Liver (tissue), 9 donors: Measurements from ENCODE around the gene SYCP2. TPM values are rescaled to one million over a fixed set of nuclear protein-coding genes. Genes with fewer than 3 reads are reported as not detected.

ENCODE experiments used
- DNase-seq: peaks from one replicate; pipeline ENCODE4 v3.0.0-alpha.2; 2017; ENCODE audit warnings: low spot score
- H3K27ac ChIP-seq, 2 donors: one replicate each; pipeline ENCODE4 v1.7.0; 2013; ENCODE audit warnings: inconsistent platforms in 2 of 2, low read length in 2 of 2, control low read depth in 1 of 2, low read depth in 1 of 2, mild to moderate bottlenecking in 1 of 2
- H3K27me3 ChIP-seq, 4 donors: one replicate each; pipeline versions ENCODE4 v1.6.1 to v1.7.0; 2013; ENCODE audit warnings: low read length in 3 of 4, inconsistent platforms in 1 of 4, mild to moderate bottlenecking in 1 of 4, moderate library complexity in 1 of 4; ENCODE audit not compliant: control insufficient read depth in 4 of 4, insufficient read depth in 4 of 4
- H3K36me3 ChIP-seq, 4 donors: one replicate each; pipeline versions ENCODE4 v1.6.1 to v1.7.0; 2013; ENCODE audit warnings: low read length in 3 of 4, mild to moderate bottlenecking in 3 of 4, low read depth in 1 of 4, moderate library complexity in 1 of 4; ENCODE audit not compliant: control insufficient read depth in 4 of 4, insufficient read depth in 3 of 4
- H3K4me1 ChIP-seq, 4 donors: one replicate each; pipeline versions ENCODE4 v1.6.1 to v1.7.0; 2013; ENCODE audit warnings: low read length in 3 of 4, mild to moderate bottlenecking in 3 of 4, moderate library complexity in 1 of 4; ENCODE audit not compliant: control insufficient read depth in 4 of 4, insufficient read depth in 4 of 4
- H3K4me3 ChIP-seq, 3 donors: one replicate each; pipeline versions ENCODE4 v1.6.1 to v1.7.0; 2013; ENCODE audit warnings: low read length in 3 of 3, control low read depth in 1 of 3, low read depth in 1 of 3, mild to moderate bottlenecking in 1 of 3
- H3K9ac ChIP-seq, 2 donors: one replicate each; pipeline ENCODE4 v1.7.0; 2013; ENCODE audit warnings: low read length in 2 of 2, mild to moderate bottlenecking in 2 of 2, moderate library complexity in 2 of 2, control low read depth in 1 of 2, low read depth in 1 of 2
- H3K9me3 ChIP-seq, 4 donors: one replicate each; pipeline versions ENCODE4 v1.6.1 to v1.7.0; 2013; ENCODE audit warnings: low read length in 3 of 4; ENCODE audit not compliant: control insufficient read depth in 4 of 4
- ATF3 ChIP-seq: IDR thresholded peaks from 2 replicates; pipeline ENCODE4 v1.6.1; 2016; ENCODE audit warnings: antibody characterized with exemption
- CTCF ChIP-seq: fragments of 150-350 bp; IDR thresholded peaks from 2 replicates; pipeline ENCODE4 v1.5.1; 2017; ENCODE audit warnings: improper control_type of control experiment, low read depth, low read length; ENCODE audit not compliant: missing input control
- EGR1 ChIP-seq, 2 donors: IDR thresholded peaks; 2 replicates each; pipeline ENCODE4 v1.6.1; 2016 to 2018; ENCODE audit warnings: antibody characterized with exemption in 2 of 2, low read depth in 2 of 2
- FOXA1 ChIP-seq: IDR thresholded peaks from 2 replicates; pipeline ENCODE4 v1.6.1; 2016; ENCODE audit warnings: antibody characterized with exemption
- FOXA2 ChIP-seq: IDR thresholded peaks from 2 replicates; pipeline ENCODE4 v1.6.1; 2016; ENCODE audit warnings: antibody characterized with exemption
- GABPA ChIP-seq, 2 donors: IDR thresholded peaks in 1 of 2; conservative IDR thresholded peaks in 1 of 2; 2 replicates each; pipeline ENCODE4 v1.6.1; 2016; ENCODE audit warnings: antibody characterized with exemption in 2 of 2, mild to moderate bottlenecking in 1 of 2, moderate library complexity in 1 of 2
- HNF4A ChIP-seq, 2 donors: conservative IDR thresholded peaks; 2 replicates each; pipeline ENCODE4 v1.6.1; 2016; ENCODE audit warnings: antibody characterized with exemption in 2 of 2, mild to moderate bottlenecking in 2 of 2
- HNF4G ChIP-seq: IDR thresholded peaks from 2 replicates; pipeline ENCODE4 v1.6.1; 2016; ENCODE audit warnings: antibody characterized with exemption
- JUND ChIP-seq, 2 donors: IDR thresholded peaks; 2 replicates each; pipeline ENCODE4 v1.6.1; 2016; ENCODE audit warnings: antibody characterized with exemption in 2 of 2
- MAX ChIP-seq: IDR thresholded peaks from 2 replicates; pipeline ENCODE4 v1.6.1; 2016; ENCODE audit warnings: antibody characterized with exemption
- NR2F2 ChIP-seq: IDR thresholded peaks from 2 replicates; pipeline ENCODE4 v1.6.1; 2016; ENCODE audit warnings: antibody characterized with exemption
- RAD21 ChIP-seq, 2 donors: IDR thresholded peaks; 2 replicates each; pipeline ENCODE4 v1.6.1; 2016; ENCODE audit warnings: antibody characterized with exemption in 2 of 2, mild to moderate bottlenecking in 2 of 2
- REST ChIP-seq: IDR thresholded peaks from 2 replicates; pipeline ENCODE4 v1.6.1; 2016; ENCODE audit warnings: antibody characterized with exemption, mild to moderate bottlenecking
- RXRA ChIP-seq, 2 donors: IDR thresholded peaks; 2 replicates each; pipeline ENCODE4 v1.6.1; 2017 to 2018; ENCODE audit warnings: antibody characterized with exemption in 2 of 2, mild to moderate bottlenecking in 1 of 2
- SP1 ChIP-seq: IDR thresholded peaks from 2 replicates; pipeline ENCODE4 v1.6.1; 2018; ENCODE audit warnings: antibody characterized with exemption, mild to moderate bottlenecking
- TAF1 ChIP-seq: conservative IDR thresholded peaks from 2 replicates; pipeline ENCODE4 v1.6.1; 2016; ENCODE audit warnings: antibody characterized with exemption, mild to moderate bottlenecking
- YY1 ChIP-seq: IDR thresholded peaks from 2 replicates; pipeline ENCODE4 v1.6.1; 2016; ENCODE audit warnings: antibody characterized with exemption, mild to moderate bottlenecking
- WGBS: extraction: QIAGEN DNeasy Blood & Tissue Kit; methylation state at CpG from one replicate; pipeline ENCODE4 v1.1.7; 2013; 5-methylcytosine and 5-hydroxymethylcytosine counted together
- polyA plus RNA-seq, 2 donors: library from polyadenylated mRNA; stranded (reverse) in 1 of 2; unstranded in 1 of 2; fragments of 200-250 nt in 1 of 2; fragments of >200 nt in 1 of 2; fragmentation: Nextera tagmentation in 1 of 2; extraction: Ambion mirVana in 1 of 2; gene quantifications; one replicate each; pipeline versions ENCODE4 v1.2.1 to v1.2.3, GENCODE V29; 2013 to 2015
- total RNA-seq, 2 donors: library from RNA; depleted of rRNA; stranded (reverse); fragments of >200 nt; gene quantifications; one replicate each; pipeline ENCODE4 v1.2.3, GENCODE V29; 2014
- TF ChIP-seq, protein P1 (sequence below): IDR thresholded peaks from 2 replicates; pipeline ENCODE4 v1.6.1; 2016; ENCODE audit warnings: antibody characterized with exemption
- donor health status: healthy.
- donor health status: healthy.
- donor health status: healthy.
- donor health status: healthy.
- donor health status: healthy.

Gene SYCP2
- total and polyA plus RNA-seq, 4 donors = 0.07 to 0.84 (median 0.38) TPM

- Histone ChIP-seq H3K4me1 (no peaks in the 10 kb centered on the region), H3K27ac (no peak overlapping the region), H3K4me3 (no peak overlapping the region), H3K9me3 (peaks cover 0 to 3% (median 0%) of the 10 kb centered on the region in 4 donors), H3K36me3 (no peaks in the 10 kb centered on the region), H3K9ac (no peak overlapping the region), H3K27me3 (peaks cover 0 to 2% (median 0%) of the 10 kb centered on the region in 4 donors)
- no peak for DNase-seq
- 95% methylated on average over 9 of the region's 9 CpGs for WGBS
- TF ChIP-seq RAD21 (IDR thresholded peaks at IDR 0.05) (no peak), GABPA (IDR thresholded peaks at IDR 0.05 in 1 of 2, conservative IDR thresholded peaks at IDR 0.05 in 1 of 2) (no peak), EGR1 (IDR thresholded peaks at IDR 0.05; ENCODE audit: low read depth in 2 of 2) (no peak), JUND (IDR thresholded peaks at IDR 0.05) (no peak), FOXA1 (no peak), CTCF (no peak), SP1 (no peak), YY1 (no peak), ATF3 (no peak), HNF4G (no peak), TAF1 (no peak), FOXA2 (no peak)
Measured at GRCh38 chr20:59983076-59983475, 49.6 kb upstream of the SYCP2 start.

DNA sequence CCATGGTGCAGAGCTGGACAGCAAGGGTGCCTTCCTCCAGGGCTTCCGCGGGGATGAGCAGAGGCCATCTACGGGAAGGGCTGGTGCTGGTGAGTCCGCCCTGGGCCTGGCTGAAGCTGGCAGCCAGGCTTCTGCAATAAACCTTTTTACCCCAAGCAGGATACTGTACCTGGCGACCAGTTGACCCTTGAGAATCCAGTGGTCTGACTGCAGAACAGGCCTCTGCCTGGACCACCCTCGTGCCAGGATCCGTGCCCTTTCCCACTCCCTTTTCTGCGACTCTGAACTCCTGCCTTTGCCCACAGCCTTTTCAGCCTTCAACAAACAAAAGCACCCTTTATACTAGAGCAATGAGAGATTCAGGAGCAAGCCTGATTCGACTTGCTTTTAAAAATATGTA lies 43.6 kb upstream of the SYCP2 start:
- Histone ChIP-seq H3K36me3 (no peaks in the 10 kb centered on the region), H3K9me3 (peaks cover 0 to 3% (median 0%) of the 10 kb centered on the region in 4 donors), H3K4me1 (peaks cover 0 to 3% (median 0%) of the 10 kb centered on the region in 4 donors), H3K27me3 (peaks cover 0 to 2% (median 0%) of the 10 kb centered on the region in 4 donors), H3K27ac (no peak overlapping the region), H3K9ac (no peak overlapping the region), H3K4me3 (no peak overlapping the region)
- TF ChIP-seq NR2F2 = no peak
- TF ChIP-seq ATF3 = no peak
- TF ChIP-seq SP1 = no peak
- no peak for TF ChIP-seq YY1
- no peak for TF ChIP-seq MAX
- no peak for TF ChIP-seq JUND (IDR thresholded peaks at IDR 0.05)
- TF ChIP-seq FOXA1 = no peak
- TF ChIP-seq CTCF = no peak
- TF ChIP-seq, protein P1, sequence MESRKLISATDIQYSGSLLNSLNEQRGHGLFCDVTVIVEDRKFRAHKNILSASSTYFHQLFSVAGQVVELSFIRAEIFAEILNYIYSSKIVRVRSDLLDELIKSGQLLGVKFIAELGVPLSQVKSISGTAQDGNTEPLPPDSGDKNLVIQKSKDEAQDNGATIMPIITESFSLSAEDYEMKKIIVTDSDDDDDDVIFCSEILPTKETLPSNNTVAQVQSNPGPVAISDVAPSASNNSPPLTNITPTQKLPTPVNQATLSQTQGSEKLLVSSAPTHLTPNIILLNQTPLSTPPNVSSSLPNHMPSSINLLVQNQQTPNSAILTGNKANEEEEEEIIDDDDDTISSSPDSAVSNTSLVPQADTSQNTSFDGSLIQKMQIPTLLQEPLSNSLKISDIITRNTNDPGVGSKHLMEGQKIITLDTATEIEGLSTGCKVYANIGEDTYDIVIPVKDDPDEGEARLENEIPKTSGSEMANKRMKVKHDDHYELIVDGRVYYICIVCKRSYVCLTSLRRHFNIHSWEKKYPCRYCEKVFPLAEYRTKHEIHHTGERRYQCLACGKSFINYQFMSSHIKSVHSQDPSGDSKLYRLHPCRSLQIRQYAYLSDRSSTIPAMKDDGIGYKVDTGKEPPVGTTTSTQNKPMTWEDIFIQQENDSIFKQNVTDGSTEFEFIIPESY = no peak
- TF ChIP-seq GABPA (IDR thresholded peaks at IDR 0.05 in 1 of 2, conservative IDR thresholded peaks at IDR 0.05 in 1 of 2) = no peak
- TF ChIP-seq RXRA (IDR thresholded peaks at IDR 0.05) = no peak
- no peak for TF ChIP-seq TAF1
- no peak for TF ChIP-seq REST
- TF ChIP-seq FOXA2 = no peak
- TF ChIP-seq RAD21 (IDR thresholded peaks at IDR 0.05) = no peak
- no peak for TF ChIP-seq HNF4G
- TF ChIP-seq HNF4A (conservative IDR thresholded peaks at IDR 0.05) = no peak
- no peak for TF ChIP-seq EGR1 (IDR thresholded peaks at IDR 0.05; ENCODE audit: low read depth in 2 of 2)
- no peak for DNase-seq
- 88% methylated on average over 9 of the region's 9 CpGs for WGBS
